ENCODE data around the gene BNC2. TPM values are rescaled to one million over a fixed set of nuclear protein-coding genes. Genes with fewer than 3 reads are reported as not detected.

Gene BNC2
- total and polyA plus RNA-seq, 2 of the 4 experiments (the other 2 are of a cell fraction), result 15.5 to 45.2 TPM

DNA sequence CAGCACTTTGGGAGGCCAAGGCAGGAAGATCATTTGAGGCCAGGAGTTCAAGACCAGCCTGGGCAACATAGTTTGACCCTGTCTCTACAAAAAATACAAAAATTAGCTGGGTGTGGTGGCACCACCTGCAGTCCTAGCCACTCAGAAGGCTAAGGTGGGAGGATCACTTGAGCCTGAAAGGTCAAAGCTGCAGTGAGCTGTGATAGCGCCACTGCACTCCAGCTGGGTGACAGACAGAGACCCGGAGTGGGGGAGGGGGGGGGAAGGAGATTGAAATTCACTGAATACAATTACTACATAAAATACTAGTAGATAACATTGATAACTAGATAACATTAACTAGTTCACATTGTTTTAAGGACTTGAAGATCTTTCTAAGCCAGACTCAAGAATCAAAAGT, 345.6 kb downstream of the BNC2 start:
- Histone ChIP-seq H3K56ac (ENCODE audit: extremely low read depth, insufficient read depth, low read length) (no peak overlapping the region), H3K79me1 (ENCODE audit: low read depth in 1 of 2, low read length in 2 of 2) (peaks cover 12 to 36% of the 10 kb centered on the region in 2 experiments), H3K9ac (ENCODE audit: low read depth, low read length) (no peak overlapping the region), H3K9me3 (ENCODE audit: control insufficient read depth, insufficient read depth, low read length) (no peaks in the 10 kb centered on the region), H2BK15ac (ENCODE audit: low read depth, low read length) (no peak overlapping the region), H3K9me1 (ENCODE audit: insufficient read depth, low read length) (no peaks in the 10 kb centered on the region; the same call in 1 of the 2 replicates), H2BK120ac (ENCODE audit: low read depth, low read length) (no peak overlapping the region), H3K14ac (replicated peaks; ENCODE audit: low read depth, low read length) (no peak overlapping the region), H2AK5ac (ENCODE audit: low read depth, low read length) (peak overlapping the region; percentile 46; the same call in 1 of the 2 replicates), H4K5ac (ENCODE audit: low read depth, low read length) (no peak overlapping the region), H3K4me1 (ENCODE audit: control insufficient read depth, insufficient read depth, low read length) (peaks cover 10% of the 10 kb centered on the region), H3K27ac (ENCODE audit: insufficient read depth, low read length) (no peak overlapping the region; the same call in 1 of the 2 replicates), H3K4ac (ENCODE audit: low read depth, low read length) (no peak overlapping the region), H2BK20ac (ENCODE audit: low read depth, low read length) (no peak overlapping the region), H3K23ac (ENCODE audit: low read depth, low read length) (no peak overlapping the region), H2AK9ac (replicated peaks; ENCODE audit: low read depth, low read length, poor library complexity) (no peak overlapping the region), H4K91ac (ENCODE audit: insufficient read depth, low read depth, low read length) (no peak overlapping the region), H4K20me1 (ENCODE audit: insufficient read depth, low read length) (no peaks in the 10 kb centered on the region; the same call in 1 of the 2 replicates), H3K4me3 (ENCODE audit: insufficient read depth, low read depth, low read length) (no peak overlapping the region), H3K27me3 (ENCODE audit: control insufficient read depth, insufficient read depth, low read length) (no peaks in the 10 kb centered on the region), H4K8ac (ENCODE audit: low read depth in 2 of 2, low read length in 2 of 2) (no peak overlapping the region), H3K18ac (ENCODE audit: low read depth, low read length) (no peak overlapping the region), H2AFZ (replicated peaks; ENCODE audit: low read length, poor library complexity) (no peak overlapping the region), H2BK5ac (ENCODE audit: low read depth, low read length, poor library complexity, severe bottlenecking) (peak overlapping the region; percentile 24), H3K4me2 (ENCODE audit: low read depth, low read length) (no peak overlapping the region), H3K36me3 (ENCODE audit: control insufficient read depth, insufficient read depth, low read length) (no peaks in the 10 kb centered on the region; the same call in 1 of the 2 replicates)
- no TSS peak for BruUV-seq (replicated peaks)
- TF ChIP-seq CHD1 (IDR thresholded peaks at IDR 0.05; ENCODE audit: low read depth, low read length), result no peak
- no peak for TF ChIP-seq CEBPB (IDR thresholded peaks at IDR 0.05; ENCODE audit: low read depth, low read length)
- no peak for TF ChIP-seq SMC3 (IDR thresholded peaks at IDR 0.05; ENCODE audit: low read depth, low read length)
- no peak for TF ChIP-seq FOS (IDR thresholded peaks at IDR 0.05; ENCODE audit: low read depth, low read length)
- no peak for TF ChIP-seq NFE2L2 (IDR thresholded peaks at IDR 0.05; ENCODE audit: low read depth, low read length)
- no peak for ATAC-seq (ENCODE audit: low read depth)
- CTCF ChIA-PET, result no interaction called here
- POLR2A ChIA-PET (ENCODE audit: unreplicated experiment), result no interaction called here
- intact Hi-C loops (cut with micrococcal nuclease) (no loop called here), dilution Hi-C loops (cut with HindIII; ENCODE audit: low sequenced_read_pairs, unreplicated experiment) (no loop called here), in situ Hi-C loops (cut with MboI; ENCODE audit: low sequenced_read_pairs) (no loop called here)
- no CpG with 5 or more reads among the region's 2 CpGs for whole genome bisulfite sequencing, 2 experiments (ENCODE audit: extremely low coverage in 2 of 2, insufficient read length in 1 of 2)
- DNase-seq, result no peak
